Activated T-cell treated with anti-CD3 and anti-CD28 coated beads, Interleukin-2, amount 50 U/mL, for 72 hours (primary cell): ENCODE measurements around the gene MEIOC. TPM values are rescaled to one million over a fixed set of nuclear protein-coding genes. Genes with fewer than 3 reads are reported as not detected.
"Not testable (repeated sequence)": the region's sequence is repeated elsewhere in the genome, so short reads cannot be mapped to it uniquely, and the experiment has no call there.

Experiments
- ATAC-seq, 2 donors: fragments of 150-1000 bp; cut with Tn5 transposase; replicated peaks in 1 of 2; 2 replicates each; pipeline ENCODE4 v1.10.0; 2021; ENCODE audit warnings: moderate library complexity in 2 of 2, mild to moderate bottlenecking in 1 of 2
- DNase-seq, 2 donors: peaks; one replicate each; pipeline ENCODE4 v3.0.0; 2021 to 2022; ENCODE audit warnings: mixed read lengths in 1 of 2
- H3K27ac Mint-ChIP-seq: one replicate; pipeline ENCODE4 v1.8.0; 2022; ENCODE audit warnings: mild to moderate bottlenecking, moderate library complexity, mixed read lengths
- H3K27me3 Mint-ChIP-seq: one replicate; pipeline ENCODE4 v1.8.0; 2022; ENCODE audit warnings: low read depth, mixed read lengths
- H3K36me3 Mint-ChIP-seq, 2 donors: one replicate each; pipeline ENCODE4 v1.8.0; 2022; ENCODE audit warnings: mixed read lengths in 2 of 2, mild to moderate bottlenecking in 1 of 2; ENCODE audit not compliant: insufficient read depth in 2 of 2
- H3K4me1 Mint-ChIP-seq: one replicate; pipeline ENCODE4 v1.8.0; 2022; ENCODE audit warnings: low read depth, mixed read lengths
- H3K4me3 Mint-ChIP-seq, 2 donors: one replicate each; pipeline ENCODE4 v1.8.0; 2022; ENCODE audit warnings: mild to moderate bottlenecking in 2 of 2, mixed read lengths in 2 of 2, moderate library complexity in 2 of 2
- H3K9me3 Mint-ChIP-seq, 2 donors: one replicate each; pipeline ENCODE4 v1.8.0; 2022; ENCODE audit warnings: mixed read lengths in 2 of 2
- total RNA-seq, 2 donors: library from RNA; stranded (reverse); gene quantifications; one replicate each; pipeline ENCODE4 v1.2.3, GENCODE V29; 2022

MEIOC gene
- total RNA-seq, 2 donors from 2014 or later, result 0.82 TPM; not detected in 1

GRCh38 chr17:44629314-44629713 lies 27.0 kb upstream of the MEIOC start:
- no peak for ATAC-seq
- Mint-ChIP-seq H3K9me3 (no peaks in the 10 kb centered on the region), H3K4me1 (no peaks in the 10 kb centered on the region), H3K36me3 (no peaks in the 10 kb centered on the region), H3K27me3 (peaks cover 23% of the 10 kb centered on the region), H3K4me3 (no peak overlapping the region), H3K27ac (no peak overlapping the region)
- DNase-seq, result no peak

DNA sequence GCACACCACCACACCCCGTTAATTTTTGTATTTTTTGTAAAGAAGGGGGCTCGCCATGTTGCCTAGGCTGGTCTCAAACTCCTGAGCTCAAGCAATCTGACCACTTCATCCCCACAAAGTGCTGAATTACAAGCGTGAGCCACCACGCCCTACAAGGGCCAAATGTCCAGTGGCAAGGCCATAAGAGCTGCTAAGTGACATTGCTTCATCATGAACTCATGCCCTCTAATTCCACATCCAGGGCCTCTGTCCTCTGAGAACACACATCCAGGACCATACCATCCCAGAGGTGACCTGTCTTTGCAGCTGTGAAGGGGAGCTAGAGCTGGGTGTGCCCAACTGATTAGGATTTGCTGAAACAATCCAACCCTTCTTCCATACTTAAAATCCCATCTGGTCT lies 25.6 kb upstream of the MEIOC start:
- no peak overlapping the region for H3K27ac Mint-ChIP-seq
- DNase-seq (no peak), ATAC-seq (no peak)
- H3K4me3 Mint-ChIP-seq, result no peak overlapping the region
- H3K4me1 Mint-ChIP-seq, result no peaks in the 10 kb centered on the region
- peaks cover 23% of the 10 kb centered on the region for H3K27me3 Mint-ChIP-seq
- H3K36me3 Mint-ChIP-seq, result no peaks in the 10 kb centered on the region
- no peaks in the 10 kb centered on the region for H3K9me3 Mint-ChIP-seq

- H3K4me3 Mint-ChIP-seq, result no peak overlapping the region
- peaks cover 23% of the 10 kb centered on the region for H3K27me3 Mint-ChIP-seq
- H3K27ac Mint-ChIP-seq, result no peak overlapping the region
- no peaks in the 10 kb centered on the region for H3K9me3 Mint-ChIP-seq
- ATAC-seq, result no peak
- H3K4me1 Mint-ChIP-seq, result no peaks in the 10 kb centered on the region
- H3K36me3 Mint-ChIP-seq, result no peaks in the 10 kb centered on the region
- no peak for DNase-seq
These were observed 22.3 kb upstream of the MEIOC start for GRCh38 chr17:44633998-44634397.

- not testable (repeated sequence) for DNase-seq, H3K27ac Mint-ChIP-seq, ATAC-seq, H3K9me3 Mint-ChIP-seq, H3K4me3 Mint-ChIP-seq, H3K36me3 Mint-ChIP-seq, H3K4me1 Mint-ChIP-seq
- peaks cover 23% of the 10 kb centered on the region for H3K27me3 Mint-ChIP-seq
These were observed 21.9 kb upstream of the MEIOC start for GRCh38 chr17:44634401-44634800.

- H3K27ac Mint-ChIP-seq, result no peak overlapping the region
- no peak overlapping the region for H3K4me3 Mint-ChIP-seq
- no peaks in the 10 kb centered on the region for H3K9me3 Mint-ChIP-seq
- peaks cover 22% of the 10 kb centered on the region for H3K27me3 Mint-ChIP-seq
- DNase-seq (no peak), ATAC-seq (no peak)
- no peaks in the 10 kb centered on the region for H3K36me3 Mint-ChIP-seq
- H3K4me1 Mint-ChIP-seq, result no peaks in the 10 kb centered on the region
These were observed 19.7 kb upstream of the MEIOC start for GRCh38 chr17:44636562-44636961.

DNA sequence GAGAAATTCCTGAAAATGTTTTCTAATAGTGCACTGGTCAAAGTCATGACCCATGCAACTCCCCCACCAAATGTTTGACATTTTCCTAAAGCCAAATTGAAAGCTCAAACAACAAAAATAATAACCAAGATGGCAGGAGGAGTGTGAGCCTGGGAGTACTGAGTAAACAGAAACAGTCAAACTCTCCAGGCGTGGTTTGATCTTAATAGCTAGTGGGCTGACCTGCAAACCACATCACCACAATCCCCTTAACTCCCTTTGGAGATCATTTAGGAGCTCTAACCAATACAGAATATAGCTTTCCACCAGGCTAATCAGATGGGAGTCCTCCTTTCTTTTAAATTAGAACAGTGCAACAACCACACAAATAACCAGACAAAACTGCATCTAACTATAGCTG lies 19.2 kb upstream of the MEIOC start:
- Mint-ChIP-seq H3K36me3 (no peaks in the 10 kb centered on the region), H3K4me3 (no peak overlapping the region), H3K9me3 (no peaks in the 10 kb centered on the region), H3K4me1 (no peaks in the 10 kb centered on the region), H3K27me3 (peaks cover 24% of the 10 kb centered on the region), H3K27ac (no peak overlapping the region)
- no peak for ATAC-seq
- DNase-seq, result no peak

DNA sequence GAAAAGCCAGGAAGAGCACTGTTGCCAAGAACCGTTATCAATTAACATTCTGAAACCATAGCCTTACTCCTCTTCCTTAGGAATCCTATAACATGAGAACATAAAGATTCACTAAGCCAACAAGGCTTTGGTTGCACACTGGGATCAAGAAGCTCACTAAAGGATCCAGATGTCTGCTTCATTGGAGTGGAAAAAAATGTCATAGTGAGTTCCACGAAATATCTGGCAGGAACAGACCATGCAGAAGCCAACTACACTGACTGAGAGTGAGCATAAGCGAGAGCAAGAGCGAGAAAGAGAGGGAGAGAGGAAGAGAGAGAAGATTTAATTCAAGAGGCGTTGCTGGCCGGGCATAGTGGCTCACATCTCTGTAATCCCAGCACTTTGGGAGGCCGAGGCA lies 13.4 kb upstream of the MEIOC start:
- Mint-ChIP-seq H3K4me1 (no peaks in the 10 kb centered on the region), H3K36me3 (no peaks in the 10 kb centered on the region), H3K27me3 (peaks cover 20% of the 10 kb centered on the region), H3K9me3 (no peaks in the 10 kb centered on the region), H3K27ac (no peak overlapping the region), H3K4me3 (no peak overlapping the region)
- ATAC-seq (no peak), DNase-seq (no peak)

GRCh38 chr17:44645341-44645740 lies 10.9 kb upstream of the MEIOC start:
- Mint-ChIP-seq H3K9me3 (no peaks in the 10 kb centered on the region), H3K4me1 (no peaks in the 10 kb centered on the region), H3K27ac (no peak overlapping the region), H3K36me3 (no peaks in the 10 kb centered on the region), H3K4me3 (no peak overlapping the region), H3K27me3 (peaks cover 20% of the 10 kb centered on the region)
- ATAC-seq (no peak), DNase-seq (no peak)

- ATAC-seq (no peak), DNase-seq (no peak)
- H3K4me1 Mint-ChIP-seq, result no peaks in the 10 kb centered on the region
- peaks cover 26% of the 10 kb centered on the region for H3K27me3 Mint-ChIP-seq
- no peaks in the 10 kb centered on the region for H3K9me3 Mint-ChIP-seq
- no peak overlapping the region for H3K27ac Mint-ChIP-seq
- H3K4me3 Mint-ChIP-seq, result no peak overlapping the region
- H3K36me3 Mint-ChIP-seq, result no peaks in the 10 kb centered on the region
These were observed 10.0 kb upstream of the MEIOC start for GRCh38 chr17:44646280-44646679.

DNA sequence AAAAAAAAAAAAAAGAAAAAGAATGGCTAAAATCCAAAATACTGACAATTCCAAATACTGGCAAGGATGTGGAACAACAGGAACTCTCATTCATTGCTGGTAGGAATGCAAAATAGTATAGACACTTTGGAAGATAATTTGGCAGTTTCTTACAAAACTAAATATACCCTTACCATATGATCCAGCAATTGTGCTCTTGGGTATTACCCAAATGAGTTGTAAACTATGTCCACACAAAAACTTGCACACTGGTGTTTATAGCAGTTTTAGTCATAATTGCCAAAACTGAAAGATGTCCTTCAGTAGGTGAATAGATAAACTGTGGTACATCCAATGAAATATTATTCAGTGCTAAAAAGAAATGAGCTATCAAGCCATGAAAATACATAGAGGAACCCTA lies 8.5 kb upstream of the MEIOC start:
- ATAC-seq (no peak), DNase-seq (no peak)
- Mint-ChIP-seq H3K27ac (no peak overlapping the region), H3K4me3 (no peak overlapping the region), H3K27me3 (peaks cover 18% of the 10 kb centered on the region), H3K9me3 (no peaks in the 10 kb centered on the region), H3K36me3 (no peaks in the 10 kb centered on the region), H3K4me1 (no peaks in the 10 kb centered on the region)

DNA sequence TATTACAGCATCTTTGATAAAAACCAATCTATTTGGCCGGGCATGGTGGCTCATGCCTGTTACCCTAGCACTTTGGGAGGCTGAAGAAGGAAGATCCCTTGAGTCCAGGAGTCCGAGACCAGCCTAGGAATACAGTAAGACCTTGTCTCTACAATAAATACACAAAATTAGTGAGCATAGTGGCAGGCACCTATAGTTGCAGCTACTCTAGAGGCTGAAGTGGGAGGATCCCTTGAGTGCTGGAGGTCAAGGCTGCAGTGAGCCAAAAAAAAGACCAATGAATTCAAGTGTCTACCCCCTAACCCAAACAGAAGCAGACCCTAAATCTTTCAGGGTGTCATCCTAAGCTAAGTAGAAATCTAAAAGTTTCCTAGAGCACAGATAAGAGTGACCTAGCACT lies 7.3 kb upstream of the MEIOC start:
- ATAC-seq (no peak), DNase-seq (no peak)
- Mint-ChIP-seq H3K4me3 (no peak overlapping the region), H3K36me3 (no peaks in the 10 kb centered on the region), H3K27me3 (peaks cover 18% of the 10 kb centered on the region), H3K9me3 (no peaks in the 10 kb centered on the region), H3K4me1 (no peaks in the 10 kb centered on the region), H3K27ac (no peak overlapping the region)

DNA sequence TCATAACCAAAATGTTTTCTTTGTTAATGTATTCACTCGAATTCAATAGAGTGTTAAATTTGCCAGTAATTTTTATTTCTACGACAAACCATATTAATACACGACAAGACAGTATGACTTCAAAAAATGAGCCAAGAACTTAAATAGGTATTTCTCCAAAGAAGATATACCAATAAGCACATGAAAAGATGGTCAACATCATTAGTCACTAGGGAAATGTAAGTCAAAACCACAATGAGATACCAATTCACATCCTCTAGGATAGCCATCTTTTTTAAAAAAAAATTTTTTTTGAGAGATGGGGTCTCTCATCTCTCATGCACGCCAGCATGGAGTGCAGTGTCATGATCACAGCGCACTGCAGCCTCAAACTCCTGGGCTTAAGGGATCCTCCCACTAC lies 5.0 kb upstream of the MEIOC start:
- no peak overlapping the region for H3K4me3 Mint-ChIP-seq
- no peaks in the 10 kb centered on the region for H3K9me3 Mint-ChIP-seq

GRCh38 chr17:44652727-44653126 lies 3.5 kb upstream of the MEIOC start:
- H3K4me3 Mint-ChIP-seq, result no peak overlapping the region
- no peak overlapping the region for H3K27ac Mint-ChIP-seq
- H3K36me3 Mint-ChIP-seq, result peaks cover 0 to 2% of the 10 kb centered on the region in 2 donors
- H3K9me3 Mint-ChIP-seq, result no peaks in the 10 kb centered on the region
- ATAC-seq (no peak), DNase-seq (no peak)
- H3K27me3 Mint-ChIP-seq, result peaks cover 45% of the 10 kb centered on the region
- H3K4me1 Mint-ChIP-seq, result peaks cover 5% of the 10 kb centered on the region

More for the DNA sequence above, 5.0 kb upstream of the MEIOC start:
- ATAC-seq (no peak), DNase-seq (no peak)
- Mint-ChIP-seq H3K4me1 (peaks cover 5% of the 10 kb centered on the region), H3K27ac (no peak overlapping the region), H3K27me3 (peaks cover 34% of the 10 kb centered on the region), H3K36me3 (peaks cover 0 to 2% of the 10 kb centered on the region in 2 donors)

DNA sequence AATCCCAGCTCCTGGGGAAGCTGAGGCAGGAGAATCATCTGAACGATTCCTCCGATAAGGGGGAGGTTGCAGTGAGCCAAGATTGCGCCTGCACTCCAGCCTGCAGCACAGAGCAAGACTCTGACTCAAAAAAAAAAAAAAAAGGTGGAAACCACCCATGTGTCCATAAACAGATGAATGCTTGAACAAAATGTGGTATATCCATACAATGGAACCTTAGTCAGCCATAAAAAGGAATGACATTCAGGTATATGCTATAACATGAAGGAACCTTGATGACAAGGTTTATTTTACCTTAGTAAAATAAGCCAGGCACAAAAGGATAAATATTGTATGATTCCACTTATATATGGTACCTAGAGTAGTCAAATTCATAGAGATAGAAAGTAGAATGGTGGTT lies 2.9 kb upstream of the MEIOC start:
- H3K4me1 Mint-ChIP-seq, result peaks cover 5% of the 10 kb centered on the region
- H3K27me3 Mint-ChIP-seq, result peaks cover 48% of the 10 kb centered on the region
- H3K9me3 Mint-ChIP-seq, result no peaks in the 10 kb centered on the region
- H3K27ac Mint-ChIP-seq, result no peak overlapping the region
- H3K4me3 Mint-ChIP-seq, result no peak overlapping the region
- DNase-seq, result no peak
- H3K36me3 Mint-ChIP-seq, result peaks cover 0 to 2% of the 10 kb centered on the region in 2 donors
- ATAC-seq, result no peak
